Neutrophil (primary cell): ENCODE measurements around the gene NTN1.

ENCODE experiments used
- H3K27ac ChIP-seq: fragments of 200-600 bp; sonication (generic); 2 replicates; pipeline ENCODE4 v1.5.1; 2016; ENCODE audit warnings: mild to moderate bottlenecking, moderate library complexity
- H3K27me3 ChIP-seq: fragments of 200-600 bp; sonication (generic); 2 replicates; pipeline ENCODE4 v1.6.0; 2016; ENCODE audit warnings: mild to moderate bottlenecking
- H3K36me3 ChIP-seq: fragments of 200-600 bp; sonication (generic); 2 replicates; pipeline ENCODE4 v1.5.1; 2017
- H3K4me1 ChIP-seq, 2 experiments: fragments of 200-600 bp in 1 of 2; sonication (generic) in 1 of 2; 1 replicate in 1 of 2; 2 replicates in 1 of 2; pipeline versions ENCODE4 v1.5.1 to v1.6.1; 2013 to 2016; ENCODE audit warnings: low read depth in 1 of 2, low read length in 1 of 2, mild to moderate bottlenecking in 1 of 2, moderate library complexity in 1 of 2; ENCODE audit not compliant: control insufficient read depth in 1 of 2, insufficient read depth in 1 of 2
- H3K4me3 ChIP-seq, 2 experiments: fragments of 200-600 bp in 1 of 2; sonication (generic) in 1 of 2; 1 replicate in 1 of 2; 2 replicates in 1 of 2; pipeline ENCODE4 v1.5.1; 2013 to 2016; ENCODE audit warnings: low read depth in 1 of 2, low read length in 1 of 2, mild to moderate bottlenecking in 1 of 2, moderate library complexity in 1 of 2
- H3K9me3 ChIP-seq: fragments of 200-600 bp; sonication (generic); 2 replicates; pipeline ENCODE4 v1.5.1; 2016
- CTCF ChIP-seq: fragments of 200-600 bp; sonication (generic); IDR thresholded peaks from 2 replicates; pipeline ENCODE4 v1.5.1; 2016; ENCODE audit warnings: antibody characterized with exemption

The NTN1 gene

GRCh38 chr17:9107527-9107926 is 86.2 kb downstream of the NTN1 start:
- TF ChIP-seq CTCF = no peak
- Histone ChIP-seq H3K9me3 (no peaks in the 10 kb centered on the region), H3K27ac (no peak overlapping the region), H3K27me3 (no peaks in the 10 kb centered on the region), H3K4me3 (no peak overlapping the region), H3K36me3 (no peaks in the 10 kb centered on the region), H3K4me1 (peaks cover 8 to 19% of the 10 kb centered on the region in 2 experiments)

DNA sequence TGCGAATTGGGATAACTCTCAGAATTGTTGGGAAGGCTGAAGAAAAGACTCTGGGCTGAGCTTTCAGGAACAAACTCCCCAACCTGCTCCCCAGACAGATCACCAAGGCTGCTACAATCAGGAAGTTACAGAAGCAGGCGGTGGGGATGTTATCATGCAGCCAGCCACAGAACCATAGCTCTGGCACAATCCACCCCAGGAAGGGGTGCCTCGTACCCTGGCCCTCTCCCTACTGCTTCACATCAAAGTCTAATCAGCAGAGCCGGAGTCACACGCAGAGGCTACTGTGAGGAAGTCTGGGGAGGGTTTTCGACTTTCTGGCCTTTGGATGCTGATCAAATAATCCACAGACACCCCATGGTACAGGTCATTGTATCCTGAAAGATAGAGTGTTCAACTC is 86.8 kb downstream of the NTN1 start:
- Histone ChIP-seq H3K27me3 (no peaks in the 10 kb centered on the region), H3K9me3 (no peaks in the 10 kb centered on the region), H3K36me3 (no peaks in the 10 kb centered on the region), H3K27ac (no peak overlapping the region), H3K4me1 (peaks cover 8 to 19% of the 10 kb centered on the region in 2 experiments), H3K4me3 (no peak overlapping the region)
- TF ChIP-seq CTCF = no peak

DNA sequence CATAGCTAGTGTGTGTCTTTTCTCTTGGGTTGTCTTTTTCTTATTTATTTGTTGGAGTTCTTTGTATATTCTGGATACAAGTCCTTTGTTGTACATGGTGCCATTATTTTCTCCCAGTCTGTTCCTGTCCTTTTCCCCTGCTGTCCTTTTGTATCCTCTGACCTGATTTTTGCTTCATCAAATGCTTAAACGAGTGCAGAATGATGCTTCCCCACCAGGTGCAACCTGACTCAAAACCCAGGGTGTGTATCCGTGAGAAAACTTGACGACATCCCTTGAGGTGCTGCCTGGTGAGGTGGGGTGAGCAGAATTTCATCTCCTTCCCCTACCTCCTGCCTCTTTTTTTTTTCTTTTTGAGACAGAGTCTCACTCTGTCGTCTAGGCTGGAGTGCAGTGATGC is 88.6 kb downstream of the NTN1 start:
- Histone ChIP-seq H3K36me3 (no peaks in the 10 kb centered on the region), H3K27me3 (peaks cover 6% of the 10 kb centered on the region)
- TF ChIP-seq CTCF = no peak

GRCh38 chr17:9110501-9110900 is 89.2 kb downstream of the NTN1 start:
- no peak overlapping the region for H3K27ac ChIP-seq
- H3K4me3 ChIP-seq = no peak overlapping the region
- no peak for TF ChIP-seq CTCF
- H3K36me3 ChIP-seq = no peaks in the 10 kb centered on the region
- H3K9me3 ChIP-seq = no peaks in the 10 kb centered on the region
- H3K4me1 ChIP-seq = peaks cover 8 to 20% of the 10 kb centered on the region in 2 experiments
- H3K27me3 ChIP-seq = peaks cover 11% of the 10 kb centered on the region

More for the DNA sequence above, 88.6 kb downstream of the NTN1 start:
- H3K4me3 ChIP-seq = no peak overlapping the region
- H3K27ac ChIP-seq = no peak overlapping the region
- H3K4me1 ChIP-seq = peaks cover 8 to 19% of the 10 kb centered on the region in 2 experiments
- H3K9me3 ChIP-seq = no peaks in the 10 kb centered on the region

DNA sequence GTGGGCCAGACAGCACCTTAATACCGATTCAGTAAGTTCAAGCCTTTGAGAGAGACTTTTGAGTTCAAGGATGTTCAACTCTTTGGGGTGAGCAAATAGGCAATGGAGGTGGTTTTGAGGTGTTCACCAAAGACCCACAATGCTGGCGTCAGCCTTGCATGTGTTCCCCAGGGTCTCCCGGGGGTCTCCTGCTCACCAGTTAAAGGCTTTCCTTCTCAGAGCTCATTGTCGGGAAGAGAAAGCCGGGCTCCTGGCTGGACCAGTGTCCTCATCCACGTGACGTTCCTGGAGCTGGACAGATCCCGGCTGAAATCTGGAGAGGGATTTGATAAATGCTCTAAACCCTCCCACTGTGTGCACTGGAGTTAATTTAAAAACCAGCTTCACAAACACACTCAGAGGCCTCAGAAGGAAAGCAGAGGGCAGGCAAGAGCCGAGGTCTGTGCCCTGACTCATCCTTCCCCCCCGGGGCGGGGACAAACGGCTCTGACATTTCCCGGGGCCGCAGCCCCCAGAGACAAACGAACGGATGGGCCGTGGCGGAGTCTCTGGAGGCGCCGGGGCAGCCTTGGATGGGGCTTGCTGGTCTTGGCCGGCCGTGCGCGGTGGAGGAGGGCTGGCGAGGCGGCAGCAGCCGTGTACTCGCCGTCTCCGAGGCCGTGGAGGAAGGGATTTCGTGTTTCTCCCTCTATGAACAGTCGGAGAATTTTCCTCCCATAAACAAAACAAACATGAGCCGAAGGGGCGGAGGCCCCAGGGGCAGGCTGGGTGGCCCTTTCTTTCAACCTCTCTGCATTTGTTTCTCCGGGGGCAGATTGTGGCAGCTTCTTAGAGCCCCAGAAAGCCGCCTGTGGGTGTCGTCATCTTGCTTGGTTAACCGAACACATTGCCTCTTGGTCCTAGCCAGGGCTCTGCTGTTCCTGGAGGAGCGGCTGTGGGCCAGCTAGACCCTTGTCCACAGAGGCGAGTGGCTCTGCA is 94.2 kb downstream of the NTN1 start:
- H3K4me3 ChIP-seq = no peak overlapping the region
- H3K36me3 ChIP-seq = no peaks in the 10 kb centered on the region
- no peak for TF ChIP-seq CTCF
- H3K4me1 ChIP-seq = peaks cover 0 to 3% of the 10 kb centered on the region in 2 experiments
- H3K27ac ChIP-seq = no peak overlapping the region
- H3K27me3 ChIP-seq = peaks cover 31% of the 10 kb centered on the region
- H3K9me3 ChIP-seq = no peaks in the 10 kb centered on the region
